HCT116 (cell line): ENCODE results near the gene ATXN7L1.
A peak's percentile ranks its signal among the peaks of the same experiment; 100 is the strongest.

Source experiments
- CTCF ChIP-seq, 3 experiments: fragments of 200-600 bp in 1 of 3; sonication (generic) in 1 of 3; IDR thresholded peaks in 2 of 3; conservative IDR thresholded peaks in 1 of 3; 2 replicates each; pipeline ENCODE4 v1.5.1; 2012 to 2017; ENCODE audit warnings: low read depth in 2 of 3, low read length in 2 of 3, antibody characterized with exemption in 1 of 3, borderline replicate concordance in 1 of 3, control low read depth in 1 of 3, mild to moderate bottlenecking in 1 of 3, mixed read lengths in 1 of 3, mixed run types in 1 of 3, moderate library complexity in 1 of 3; ENCODE audit not compliant: insufficient read depth in 1 of 3
- ELF1 ChIP-seq: IDR thresholded peaks from 2 replicates; pipeline ENCODE4 v1.6.1; 2012; ENCODE audit warnings: low read depth, borderline replicate concordance
- EZH2 ChIP-seq: fragments of 200-600 bp; sonication (generic); IDR thresholded peaks from 2 replicates; pipeline ENCODE4 v1.6.1; 2017; ENCODE audit warnings: antibody characterized with exemption, mixed run types
- POLR2A ChIP-seq: IDR thresholded peaks from 2 replicates; pipeline ENCODE4 v1.7.0; 2011; ENCODE audit warnings: borderline replicate concordance; ENCODE audit not compliant: insufficient read depth, insufficient read length; ENCODE audit errors: extremely low read depth
- RAD21 ChIP-seq: IDR thresholded peaks from 2 replicates; pipeline ENCODE4 v1.6.1; 2012; ENCODE audit warnings: low read depth, mild to moderate bottlenecking
- TCF7L2 ChIP-seq: IDR thresholded peaks from 2 replicates; pipeline ENCODE4 v1.7.0; 2011; ENCODE audit warnings: borderline replicate concordance, inconsistent platforms; ENCODE audit not compliant: insufficient read depth, insufficient read length; ENCODE audit errors: extremely low read depth
- ZFX ChIP-seq: fragments of 450-650 bp; IDR thresholded peaks from 2 replicates; pipeline ENCODE4 v1.6.1; 2017
- ZNF274 ChIP-seq: fragments of 200-500 bp; sonication (Bioruptor generic); IDR thresholded peaks from 2 replicates; pipeline ENCODE4 v1.6.1; 2014; ENCODE audit warnings: mild to moderate bottlenecking, low read depth, low read length, inconsistent platforms
- TF ChIP-seq, protein P1 (sequence below): IDR thresholded peaks from 2 replicates; pipeline ENCODE4 v1.6.1; 2012

DNA sequence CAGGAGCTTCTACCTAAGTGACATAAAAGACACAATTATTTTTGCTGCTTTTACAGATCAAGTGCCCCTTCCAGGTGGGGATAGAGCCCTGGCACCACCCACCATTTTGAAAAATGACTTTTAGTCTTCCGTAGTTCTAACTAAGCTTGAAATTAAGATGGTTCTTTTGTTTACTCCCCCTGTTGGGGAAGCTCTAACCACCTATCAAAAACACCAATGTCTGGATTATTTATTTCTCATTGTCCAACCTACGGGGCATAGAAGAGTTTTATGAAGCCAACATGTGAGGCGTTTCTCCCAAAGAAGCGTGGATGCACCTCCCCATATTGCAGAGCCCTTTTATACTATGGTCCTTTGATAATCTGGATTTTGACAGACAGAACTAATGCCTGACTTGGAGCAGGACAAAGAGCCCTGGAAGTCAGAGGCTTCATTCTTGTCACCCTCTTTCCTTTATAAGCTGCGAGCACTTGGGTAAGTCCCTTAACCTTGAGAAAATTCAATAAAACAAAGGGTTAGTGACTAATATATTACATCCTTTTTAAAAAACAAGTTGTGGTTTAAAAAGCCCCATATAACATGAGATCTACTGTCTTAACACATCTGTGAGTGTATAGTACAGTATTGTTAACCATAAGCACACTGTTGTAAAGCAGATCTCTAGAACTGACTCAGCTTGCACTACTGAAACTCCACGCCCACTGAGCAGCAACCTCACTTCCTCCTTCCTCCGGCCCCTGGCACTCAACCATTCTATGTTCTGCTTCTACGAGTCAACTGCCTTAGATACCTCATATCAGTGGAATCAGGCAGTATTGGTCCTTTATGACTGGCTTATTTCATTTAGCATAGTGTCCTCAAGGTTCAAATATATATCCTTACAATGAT is 67.5 kb downstream of the ATXN7L1 start:
- TF ChIP-seq CTCF (IDR thresholded peaks at IDR 0.05 in 2 of 3, conservative IDR thresholded peaks at IDR 0.05 in 1 of 3; ENCODE audit: borderline replicate concordance in 1 of 3, insufficient read depth in 1 of 3, low read depth in 2 of 3, low read length in 2 of 3) (0 out of 6 replicates have a peak, but pooled peaks of 1 of the 3 experiments have one; percentile 5), ELF1 (no peak), EZH2 (no peak), TCF7L2 (no peak), ZFX (no peak), ZNF274 (no peak), RAD21 (no peak), POLR2A (no peak)
- TF ChIP-seq, protein P1, sequence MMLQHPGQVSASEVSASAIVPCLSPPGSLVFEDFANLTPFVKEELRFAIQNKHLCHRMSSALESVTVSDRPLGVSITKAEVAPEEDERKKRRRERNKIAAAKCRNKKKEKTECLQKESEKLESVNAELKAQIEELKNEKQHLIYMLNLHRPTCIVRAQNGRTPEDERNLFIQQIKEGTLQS, result no peak
